MV-4-11 (cell line): ENCODE results near the gene PSMF1.
"Not testable (repeated sequence)": the region's sequence is repeated elsewhere in the genome, so short reads cannot be mapped to it uniquely, and the experiment has no call there.

ENCODE experiments used
- DNase-seq: peaks from one replicate; lab custom pipeline; 2025; lab: John Stamatoyannopoulos, UW

The PSMF1 gene

DNA sequence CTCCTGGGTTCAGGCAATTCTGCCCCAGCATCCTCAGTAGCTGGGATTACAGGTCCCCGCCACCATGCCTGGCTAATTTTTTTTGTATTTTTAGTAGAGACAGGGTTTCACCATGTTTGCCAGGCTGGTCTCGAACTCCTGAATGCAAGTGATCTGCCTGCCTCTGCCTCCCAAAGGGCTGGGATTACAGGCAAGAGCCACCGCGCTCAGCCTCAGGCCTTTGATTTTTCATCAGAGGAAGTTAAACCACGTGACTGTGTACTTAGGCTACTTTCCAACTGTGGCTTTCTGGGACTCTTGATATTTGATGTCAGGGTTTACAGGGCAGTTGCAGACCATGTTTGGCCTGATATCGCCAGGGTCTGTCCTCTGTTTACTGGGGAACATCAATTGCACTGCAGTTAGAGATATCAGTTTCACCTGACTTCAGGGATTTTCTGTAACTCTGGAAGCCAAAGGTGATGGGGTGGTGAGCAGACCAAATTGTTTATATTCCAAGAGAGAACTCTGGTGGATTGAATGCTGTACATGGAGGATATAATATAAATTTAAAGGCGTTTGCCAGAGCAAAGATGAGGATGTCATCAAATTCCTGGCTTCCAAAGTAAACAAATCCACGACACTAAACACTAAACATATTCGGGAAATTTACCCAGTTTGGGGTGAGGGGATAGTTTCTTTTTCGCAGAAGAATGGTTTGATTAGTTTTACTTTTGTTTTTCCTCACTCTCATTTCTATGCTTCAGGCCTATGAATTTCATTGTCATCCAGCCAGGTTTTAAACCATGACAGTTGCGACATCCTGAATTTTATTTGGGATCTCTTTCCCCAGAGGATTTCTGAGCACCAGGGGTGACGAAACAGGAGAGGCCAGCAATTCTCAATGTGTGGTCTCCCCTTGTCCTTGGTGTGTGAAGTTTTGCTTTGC is 4.2 kb downstream of the PSMF1 start:
- DNase-seq: peak; percentile 67

DNA sequence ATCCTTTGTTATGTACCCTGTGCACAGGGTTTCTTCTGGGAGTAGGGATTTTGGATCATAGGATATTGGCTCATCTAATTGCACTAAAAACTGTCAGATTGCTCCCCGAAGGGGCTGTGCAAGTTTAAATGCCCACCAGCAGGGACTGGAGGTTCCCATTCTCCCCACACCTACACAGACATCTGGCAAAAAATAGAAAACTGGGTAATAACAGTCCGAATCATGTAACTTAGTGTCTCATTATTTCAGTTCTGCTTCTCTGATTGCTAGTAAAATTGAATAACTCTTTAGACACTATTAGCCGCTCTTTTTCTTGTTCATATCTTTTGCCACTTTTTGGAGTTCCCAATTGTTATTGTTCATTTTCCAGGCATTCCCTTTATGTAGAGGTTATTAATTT is 5.3 kb downstream of the PSMF1 start:
- DNase-seq: no peak

GRCh38 chr20:1124421-1124820 is 6.0 kb downstream of the PSMF1 start:
- no peak for DNase-seq

GRCh38 chr20:1125277-1125676 is 6.9 kb downstream of the PSMF1 start:
- DNase-seq: no peak

GRCh38 chr20:1127840-1128239 is 9.4 kb downstream of the PSMF1 start:
- no peak for DNase-seq

- peak; percentile 26 for DNase-seq
These were observed 11.8 kb downstream of the PSMF1 start for GRCh38 chr20:1130058-1130694.

DNA sequence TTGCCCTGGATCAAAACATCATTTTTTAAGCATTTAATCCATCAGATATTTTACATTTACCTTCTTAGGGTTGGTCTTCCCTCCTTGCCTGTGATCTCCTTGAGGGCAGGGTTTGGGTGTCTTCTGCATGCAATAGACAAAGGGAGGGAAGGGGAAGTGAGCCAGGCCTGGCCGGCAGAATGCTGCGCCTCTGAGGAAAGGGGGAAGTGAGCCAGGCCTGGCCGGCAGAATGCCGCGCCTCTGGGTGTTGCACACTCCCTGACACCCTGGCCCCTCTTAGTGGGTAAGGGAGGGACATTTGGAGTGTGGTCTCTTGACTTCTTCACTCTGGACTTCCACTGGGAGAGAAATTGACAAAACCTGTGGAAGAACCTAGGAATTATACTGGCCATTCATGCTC is 12.4 kb downstream of the PSMF1 start:
- peak; percentile 92 for DNase-seq

GRCh38 chr20:1131354-1131753 is 13.0 kb downstream of the PSMF1 start:
- DNase-seq: no peak

- no peak for DNase-seq
These were observed 16.0 kb downstream of the PSMF1 start for GRCh38 chr20:1134355-1134754.

DNA sequence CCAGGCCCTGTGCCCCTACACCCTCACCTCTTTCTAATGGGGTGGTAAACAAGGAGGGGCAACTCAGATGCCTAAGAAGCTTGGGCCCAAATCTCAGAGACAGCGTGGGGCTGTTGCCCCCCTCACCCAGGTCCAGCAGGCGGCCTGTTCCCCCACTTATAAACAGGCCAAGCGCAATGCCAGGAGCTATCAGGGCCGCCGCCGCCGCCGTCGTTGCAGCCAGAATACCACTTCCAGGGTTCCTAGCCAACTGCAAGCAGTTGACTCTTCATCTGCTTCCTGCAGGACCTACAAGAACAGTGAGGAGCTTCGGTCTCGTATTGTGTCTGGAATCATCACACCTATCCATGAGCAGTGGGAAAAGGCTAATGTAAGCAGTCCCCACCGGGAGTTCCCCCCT is 16.4 kb downstream of the PSMF1 start:
- no peak for DNase-seq

DNA sequence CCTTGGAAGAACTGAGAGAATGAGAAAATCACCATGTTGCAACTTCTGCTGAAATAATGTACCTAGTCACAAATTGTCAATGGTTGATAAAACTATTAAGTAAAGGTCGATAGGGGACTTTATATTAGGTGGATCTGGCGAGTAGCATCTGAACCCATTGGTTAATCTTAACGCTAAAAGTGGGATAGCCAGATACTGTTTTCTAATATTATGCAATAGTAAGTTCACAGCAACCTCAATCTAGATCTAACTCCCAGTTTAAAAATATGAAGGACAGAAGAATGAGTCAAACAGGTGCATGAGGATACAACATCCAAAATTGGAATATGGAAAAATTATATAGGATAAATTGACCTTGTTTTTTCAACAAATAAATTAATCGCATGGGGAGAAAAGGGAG is 18.8 kb downstream of the PSMF1 start:
- DNase-seq: no peak

DNA sequence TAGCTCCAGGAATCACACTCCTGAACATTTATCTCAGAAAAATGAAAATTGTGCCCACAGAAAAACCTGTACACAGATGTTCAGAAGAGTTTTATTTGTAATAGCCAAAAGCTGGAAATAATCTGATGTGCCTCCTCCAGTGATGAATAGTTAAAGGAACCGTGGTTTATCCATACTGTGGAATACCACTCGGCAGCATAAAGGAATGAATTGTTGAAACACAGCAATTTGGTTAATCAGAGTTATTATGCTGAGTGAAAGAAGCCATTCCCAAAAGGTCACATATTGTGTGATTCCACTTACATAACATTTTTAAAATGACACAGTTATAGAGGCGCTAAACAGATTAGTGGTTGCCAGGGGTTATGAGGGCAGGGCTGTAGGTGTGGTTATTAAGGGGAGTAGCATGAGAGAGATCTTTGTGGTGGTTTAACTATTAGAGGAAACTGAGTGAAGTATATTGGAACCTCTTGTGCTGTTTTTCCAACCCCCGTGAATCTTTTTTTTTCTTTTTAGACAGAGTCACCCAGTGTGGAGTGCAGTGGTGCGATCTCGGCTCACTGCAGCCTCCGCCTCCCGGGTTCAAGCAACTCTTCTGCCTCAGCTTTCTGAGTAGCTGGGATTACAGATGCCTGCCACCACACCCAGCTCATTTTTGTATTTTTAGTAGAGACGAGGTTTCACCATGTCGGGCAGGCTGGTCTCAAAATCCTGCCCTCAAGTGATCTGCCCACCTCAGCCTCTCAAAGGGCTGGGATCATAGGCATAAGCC is 26.2 kb downstream of the PSMF1 start:
- no peak for DNase-seq

GRCh38 chr20:1146957-1147356 is 28.6 kb downstream of the PSMF1 start:
- no peak for DNase-seq

DNA sequence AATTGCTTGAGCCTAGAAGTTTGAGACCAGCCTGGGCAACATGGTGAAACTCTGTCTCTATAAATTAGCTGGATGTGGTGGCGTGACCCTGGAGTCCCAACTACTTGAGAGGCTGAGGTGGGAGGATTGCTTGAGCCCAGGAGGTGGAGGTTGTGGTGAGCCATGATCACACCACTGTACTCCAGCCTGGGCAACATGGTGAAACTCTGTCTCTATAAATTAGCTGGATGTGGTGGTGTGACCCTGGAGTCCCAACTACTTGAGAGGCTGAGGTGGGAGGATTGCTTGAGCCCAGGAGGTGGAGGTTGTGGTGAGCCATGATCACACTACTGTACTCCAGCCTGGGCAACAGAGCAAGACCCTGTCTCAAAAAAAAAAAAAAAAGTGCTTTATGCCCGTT is 31.4 kb downstream of the PSMF1 start:
- DNase-seq: not testable (repeated sequence)

GRCh38 chr20:1150218-1150617 is 31.8 kb downstream of the PSMF1 start:
- no peak for DNase-seq

DNA sequence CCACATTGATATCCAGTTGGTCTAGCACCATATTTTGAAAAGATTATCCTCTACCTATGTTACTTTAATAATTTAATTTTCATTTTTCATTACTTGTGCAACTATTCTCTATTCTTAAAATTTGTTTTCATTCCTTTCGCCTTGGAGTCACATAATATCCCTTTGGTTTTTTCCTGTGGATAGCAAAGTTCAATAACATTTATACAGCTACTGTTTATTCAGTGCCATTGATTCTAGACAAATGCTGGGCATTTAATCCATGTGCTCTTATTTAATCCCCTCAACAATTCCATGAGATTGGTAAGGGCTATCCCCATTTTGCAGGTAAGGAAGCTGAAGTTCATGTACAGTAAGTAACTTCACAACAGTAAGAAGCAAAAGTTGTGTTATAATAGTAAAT is 32.6 kb downstream of the PSMF1 start:
- no peak for DNase-seq

DNA sequence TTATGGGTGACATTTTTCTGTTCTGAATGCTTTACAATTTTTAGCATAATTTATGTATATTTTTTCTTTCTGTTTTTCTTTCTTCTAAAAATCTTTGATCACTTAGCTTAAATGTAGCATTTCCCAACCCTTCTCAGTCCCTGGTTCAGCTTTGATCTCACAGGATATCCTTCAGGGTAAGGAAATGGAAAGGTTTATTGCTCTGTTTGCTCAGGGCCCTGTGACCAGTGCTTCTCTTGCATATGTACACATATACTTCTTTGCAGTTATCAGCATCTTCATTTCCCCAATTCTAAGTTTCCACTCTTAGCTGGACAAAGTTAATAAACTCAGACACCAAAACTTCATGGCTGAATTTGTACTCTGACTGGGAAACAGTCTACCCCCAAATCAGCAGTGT is 35.8 kb downstream of the PSMF1 start:
- DNase-seq: no peak

- DNase-seq: no peak
These were observed 36.3 kb downstream of the PSMF1 start for GRCh38 chr20:1154691-1155090.

GRCh38 chr20:1155342-1155741 is 36.9 kb downstream of the PSMF1 start:
- DNase-seq: no peak

GRCh38 chr20:1160496-1160895 is 42.1 kb downstream of the PSMF1 start:
- DNase-seq: no peak

- DNase-seq: no peak
These were observed 42.6 kb downstream of the PSMF1 start for GRCh38 chr20:1160991-1161390.

DNA sequence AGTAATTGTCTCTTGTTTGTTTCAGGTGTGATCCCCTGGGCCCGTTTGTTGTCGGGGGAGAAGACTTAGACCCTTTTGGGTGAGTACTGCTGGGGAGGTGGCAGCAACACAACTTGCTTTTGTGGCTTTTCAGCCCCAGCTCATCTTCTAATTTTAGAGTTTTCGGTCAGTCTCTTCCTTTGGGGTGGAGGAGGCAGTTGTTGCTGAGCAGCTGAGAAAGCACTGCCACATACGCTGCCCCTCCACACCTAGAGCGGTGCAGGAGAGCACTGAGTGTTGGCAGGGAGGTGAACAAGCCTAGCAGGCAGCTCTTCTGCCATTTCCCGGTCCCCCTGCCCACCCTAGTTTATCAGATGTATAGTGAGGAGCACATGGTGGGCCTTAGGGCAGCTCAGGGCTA is 44.7 kb downstream of the PSMF1 start:
- no peak for DNase-seq

GRCh38 chr20:1163653-1164052 is 45.3 kb downstream of the PSMF1 start:
- DNase-seq: no peak
